Esophagus muscularis mucosa (tissue), 4 donors: ENCODE measurements around the gene PRPF31. TPM values are rescaled to one million over a fixed set of nuclear protein-coding genes. Genes with fewer than 3 reads are reported as not detected.
A peak's percentile ranks its signal among the peaks of the same experiment; 100 is the strongest.

ENCODE experiments used
- DNase-seq: peaks from one replicate; pipeline ENCODE4 v3.0.0-alpha.2; 2017; ENCODE audit errors: extremely low spot score
- H3K27ac ChIP-seq, 4 donors: fragments of 200-600 bp; sonication (generic); replicated peaks in 1 of 4; 1 replicate in 3 of 4; 2 replicates in 1 of 4; pipeline ENCODE4 v1.5.1; 2016 to 2019; ENCODE audit warnings: mild to moderate bottlenecking in 1 of 4
- H3K27me3 ChIP-seq, 4 donors: fragments of 200-600 bp; sonication (generic); one replicate each; pipeline versions ENCODE4 v1.5.1 to v1.6.0; 2016 to 2019
- H3K36me3 ChIP-seq, 4 donors: fragments of 200-600 bp; sonication (generic); one replicate each; pipeline ENCODE4 v1.5.1; 2016 to 2019
- H3K4me1 ChIP-seq, 4 donors: fragments of 200-600 bp; sonication (generic); one replicate each; pipeline ENCODE4 v1.5.1; 2016 to 2019
- H3K4me3 ChIP-seq, 4 donors: fragments of 200-600 bp; sonication (generic); 1 replicate in 2 of 4; 2 replicates in 2 of 4; pipeline ENCODE4 v1.5.1; 2016 to 2019; ENCODE audit warnings: mild to moderate bottlenecking in 4 of 4, moderate library complexity in 1 of 4
- H3K9me3 ChIP-seq, 4 donors: fragments of 200-600 bp; sonication (generic); 1 replicate in 3 of 4; 2 replicates in 1 of 4; pipeline ENCODE4 v1.5.1; 2016 to 2019
- CTCF ChIP-seq, 3 experiments: fragments of 200-600 bp in 2 of 3; fragments of 450-650 bp in 1 of 3; sonication (generic) in 2 of 3; IDR thresholded peaks; one replicate each; pipeline ENCODE4 v1.5.1; 2017 to 2019; ENCODE audit warnings: antibody characterized with exemption in 3 of 3, mild to moderate bottlenecking in 2 of 3, moderate library complexity in 1 of 3
- EP300 ChIP-seq: sonication (generic); formaldehyde crosslinking; IDR thresholded peaks from one replicate; pipeline ENCODE4 v1.6.1; 2017; ENCODE audit warnings: antibody characterized with exemption
- POLR2A ChIP-seq: fragments of 450-650 bp; IDR thresholded peaks from one replicate; pipeline ENCODE4 v1.6.1; 2017; ENCODE audit warnings: antibody characterized with exemption, moderate library complexity, mild to moderate bottlenecking, low read depth
- POLR2AphosphoS5 ChIP-seq, 2 donors: sonication (generic); formaldehyde crosslinking; IDR thresholded peaks; one replicate each; pipeline ENCODE4 v1.6.1; 2017; ENCODE audit warnings: antibody characterized with exemption in 2 of 2
- WGBS: methylation state at CpG from one replicate; pipeline ENCODE4 v1.1.5; 2018; 5-methylcytosine and 5-hydroxymethylcytosine counted together
- intact Hi-C: fragments of 100-400 bp; cut with DNase I; formaldehyde crosslinking; loops from one replicate; pipeline ENCODE4 v1.15.1; 2023
- total RNA-seq, 4 donors: library from RNA; depleted of rRNA; stranded (reverse); fragments of >200 nt; gene quantifications; one replicate each; pipeline versions ENCODE4 v1.1.0 to v1.2.1, GENCODE V29; 2016

The PRPF31 gene
- total RNA-seq, 4 donors from 2014 or later, result 44.9 to 64.3 (median 56.0) TPM

- Histone ChIP-seq H3K27me3 (no peaks in the 10 kb centered on the region), H3K9me3 (no peaks in the 10 kb centered on the region), H3K27ac (no peak overlapping the region), H3K4me3 (no peak overlapping the region), H3K4me1 (peaks cover 17 to 39% (median 33%) of the 10 kb centered on the region in 4 donors), H3K36me3 (peaks cover 68 to 77% (median 76%) of the 10 kb centered on the region in 4 donors)
- DNase-seq, result no peak
- TF ChIP-seq POLR2A (no peak), POLR2AphosphoS5 (IDR thresholded peaks at IDR 0.05) (peak in 1 of 2 donors; percentile 19), CTCF (IDR thresholded peaks at IDR 0.05) (no peak)
- intact Hi-C loops, result no loop called here
- 69% methylated on average over 12 of the region's 19 CpGs for WGBS
Observed at GRCh38 chr19:54155694-54156093, 40.1 kb downstream of the PRPF31 start.

- no peaks in the 10 kb centered on the region for H3K9me3 ChIP-seq
- no peak overlapping the region for H3K27ac ChIP-seq
- TF ChIP-seq POLR2A, result no peak
- TF ChIP-seq CTCF (IDR thresholded peaks at IDR 0.05), result no peak
- no peak for TF ChIP-seq POLR2AphosphoS5 (IDR thresholded peaks at IDR 0.05)
- TF ChIP-seq EP300, result no peak
- no peaks in the 10 kb centered on the region for H3K27me3 ChIP-seq
- intact Hi-C loops, result no loop called here
- no peak overlapping the region for H3K4me3 ChIP-seq
- peaks cover 66 to 69% (median 68%) of the 10 kb centered on the region in 4 donors for H3K36me3 ChIP-seq
- WGBS, result 73% methylated on average over 11 of the region's 11 CpGs
- no peak for DNase-seq
- H3K4me1 ChIP-seq, result peaks cover 22 to 47% (median 41%) of the 10 kb centered on the region in 4 donors
Observed at GRCh38 chr19:54156490-54156889, 40.9 kb downstream of the PRPF31 start.

GRCh38 chr19:54156953-54157352 is 41.4 kb downstream of the PRPF31 start:
- H3K36me3 ChIP-seq, result peaks cover 61 to 65% (median 63%) of the 10 kb centered on the region in 4 donors
- DNase-seq, result no peak
- intact Hi-C loops, result no loop called here
- H3K27me3 ChIP-seq, result no peaks in the 10 kb centered on the region
- peaks cover 27 to 52% (median 46%) of the 10 kb centered on the region in 4 donors for H3K4me1 ChIP-seq
- H3K4me3 ChIP-seq, result no peak overlapping the region
- TF ChIP-seq POLR2AphosphoS5 (IDR thresholded peaks at IDR 0.05), result no peak
- TF ChIP-seq EP300, result no peak
- TF ChIP-seq CTCF (IDR thresholded peaks at IDR 0.05), result no peak
- no peak for TF ChIP-seq POLR2A
- WGBS, result 100% methylated on average over 3 of the region's 3 CpGs
- H3K27ac ChIP-seq, result no peak overlapping the region
- no peaks in the 10 kb centered on the region for H3K9me3 ChIP-seq

GRCh38 chr19:54158812-54159351 is 43.3 kb downstream of the PRPF31 start:
- no peak for DNase-seq
- Histone ChIP-seq H3K9me3 (no peaks in the 10 kb centered on the region), H3K27ac (peak overlapping the region; percentile 91 to 99 (median 94)), H3K4me1 (peaks cover 38 to 56% (median 51%) of the 10 kb centered on the region in 4 donors), H3K36me3 (peaks cover 42 to 45% (median 44%) of the 10 kb centered on the region in 4 donors), H3K4me3 (peak overlapping the region; percentile 63 to 93 (median 72)), H3K27me3 (no peaks in the 10 kb centered on the region)
- TF ChIP-seq POLR2A, result no peak
- no peak for TF ChIP-seq EP300
- TF ChIP-seq CTCF (IDR thresholded peaks at IDR 0.05), result no peak
- no peak for TF ChIP-seq POLR2AphosphoS5 (IDR thresholded peaks at IDR 0.05)
- intact Hi-C loops, result no loop called here
- WGBS, result 17% methylated on average over 17 of the region's 19 CpGs
